B cell (primary cell): ENCODE results near the gene MRPS6. TPM values are rescaled to one million over a fixed set of nuclear protein-coding genes. Genes with fewer than 3 reads are reported as not detected.

Experiments
- ATAC-seq: fragments of 200-7000 bp; cut with Tn5 transposase; one replicate; pipeline ENCODE4 v1.10.0; 2021; ENCODE audit warnings: low read depth, mild to moderate bottlenecking, moderate number of reproducible peaks, moderate library complexity
- CTCF ChIA-PET: fragments of 350-600 bp; sonication (Branson Sonifier 250); formaldehyde crosslinking; loops from one replicate; lab custom pipeline; 2021; ENCODE audit warnings: antibody characterized with exemption, inconsistent platforms; lab: Charles Lee
- POLR2A ChIA-PET: fragments of 350-600 bp; sonication (Branson Sonifier 250); formaldehyde crosslinking; loops from one replicate; lab custom pipeline; 2021; ENCODE audit warnings: antibody characterized with exemption; lab: Charles Lee
- DNase-seq: peaks from one replicate; pipeline ENCODE4 v3.0.0; 2013
- H2AFZ ChIP-seq: 2 replicates; pipeline ENCODE4 v1.6.1; 2012; ENCODE audit warnings: mild to moderate bottlenecking, low read depth, low read length; ENCODE audit not compliant: insufficient read depth, poor library complexity, severe bottlenecking
- H3K27ac ChIP-seq, 2 donors: 1 replicate in 1 of 2; 2 replicates in 1 of 2; pipeline ENCODE4 v1.5.1; 2012 to 2013; ENCODE audit warnings: low read length in 2 of 2, mild to moderate bottlenecking in 2 of 2, moderate library complexity in 1 of 2
- H3K27me3 ChIP-seq, 4 experiments: fragments of 200-600 bp in 1 of 4; sonication (generic) in 1 of 4; replicated peaks in 1 of 4; 1 replicate in 2 of 4; 2 replicates in 2 of 4; pipeline versions ENCODE4 v1.6.1 to v1.7.0; 2013 to 2016; ENCODE audit warnings: low read length in 3 of 4, mild to moderate bottlenecking in 2 of 4, mixed read lengths in 1 of 4, moderate library complexity in 1 of 4; ENCODE audit not compliant: insufficient read depth in 4 of 4, control insufficient read depth in 3 of 4; ENCODE audit errors: control extremely low read depth in 1 of 4
- H3K36me3 ChIP-seq, 2 experiments: replicated peaks in 1 of 2; 1 replicate in 1 of 2; 2 replicates in 1 of 2; pipeline versions ENCODE4 v1.6.1 to v1.7.1; 2013; ENCODE audit warnings: low read length in 1 of 2; ENCODE audit not compliant: insufficient read depth in 2 of 2, control insufficient read depth in 1 of 2; ENCODE audit errors: control extremely low read depth in 1 of 2, extremely low read depth in 1 of 2
- H3K4me1 ChIP-seq, 2 donors: fragments of 200-600 bp in 1 of 2; sonication (generic) in 1 of 2; 1 replicate in 1 of 2; 2 replicates in 1 of 2; pipeline versions ENCODE4 v1.5.1 to v1.6.1; 2013 to 2017; ENCODE audit warnings: low read length in 2 of 2; ENCODE audit not compliant: control insufficient read depth in 2 of 2, insufficient read depth in 2 of 2
- H3K4me2 ChIP-seq: replicated peaks from 2 replicates; pipeline ENCODE3; 2012; ENCODE audit warnings: mild to moderate bottlenecking, low read depth, low read length; ENCODE audit not compliant: poor library complexity, severe bottlenecking
- H3K4me3 ChIP-seq, 5 experiments: fragments of 200-600 bp in 1 of 5; sonication (generic) in 1 of 5; 1 replicate in 3 of 5; 2 replicates in 2 of 5; pipeline versions ENCODE4 v1.5.1 to v1.7.0; 2011 to 2016; ENCODE audit warnings: low read length in 4 of 5, mild to moderate bottlenecking in 4 of 5, low read depth in 2 of 5, control low read depth in 1 of 5, moderate library complexity in 1 of 5; ENCODE audit not compliant: insufficient read depth in 1 of 5; ENCODE audit errors: control extremely low read depth in 1 of 5, extremely low read depth in 1 of 5
- H3K79me2 ChIP-seq: fragments of 200-600 bp; sonication (generic); one replicate; pipeline ENCODE4 v1.6.0; 2016; ENCODE audit warnings: low read length; ENCODE audit not compliant: control insufficient read depth, insufficient read depth
- H3K9ac ChIP-seq: fragments of 200-600 bp; sonication (generic); 2 replicates; pipeline ENCODE4 v1.6.1; 2017; ENCODE audit warnings: mild to moderate bottlenecking, low read length, moderate library complexity
- H3K9me3 ChIP-seq, 3 donors: one replicate each; pipeline versions ENCODE4 v1.6.1 to v1.7.1; 2013; ENCODE audit warnings: low read length in 2 of 3; ENCODE audit not compliant: control insufficient read depth in 2 of 3, insufficient read depth in 1 of 3; ENCODE audit errors: control extremely low read depth in 1 of 3
- H4K20me1 ChIP-seq: 2 replicates; pipeline ENCODE4 v1.6.0; 2012; ENCODE audit warnings: mild to moderate bottlenecking, low read length; ENCODE audit not compliant: insufficient read depth, control insufficient read depth, poor library complexity, severe bottlenecking
- H3K27ac Mint-ChIP-seq: one replicate; pipeline ENCODE4 v1.8.0; 2021; ENCODE audit warnings: mixed read lengths
- H3K27me3 Mint-ChIP-seq: one replicate; pipeline ENCODE4 v1.8.0; 2021; ENCODE audit warnings: mixed read lengths
- H3K4me1 Mint-ChIP-seq: one replicate; pipeline ENCODE4 v1.8.0; 2021; ENCODE audit warnings: mixed read lengths
- H3K4me3 Mint-ChIP-seq: one replicate; pipeline ENCODE4 v1.8.0; 2021; ENCODE audit warnings: mixed read lengths
- H3K9me3 Mint-ChIP-seq: one replicate; pipeline ENCODE4 v1.8.0; 2022; ENCODE audit warnings: mixed read lengths; ENCODE audit not compliant: insufficient read depth
- CTCF ChIP-seq: fragments of 200-600 bp; IDR thresholded peaks from one replicate; pipeline ENCODE4 v1.8.0; 2022; ENCODE audit warnings: antibody characterized with exemption, mild to moderate bottlenecking
- EZH2 ChIP-seq: IDR thresholded peaks from 2 replicates; pipeline ENCODE4 v1.6.1; 2012; ENCODE audit warnings: borderline replicate concordance, low read depth, mild to moderate bottlenecking, moderate library complexity, low read length; ENCODE audit not compliant: insufficient read depth, poor library complexity, severe bottlenecking
- WGBS: methylation state at CpG from one replicate; pipeline ENCODE4 v1.1.5; 2013; ENCODE audit warnings: missing lambda C conversion rate; ENCODE audit not compliant: insufficient coverage; 5-methylcytosine and 5-hydroxymethylcytosine counted together
- intact Hi-C: fragments of 100-400 bp; cut with micrococcal nuclease; formaldehyde crosslinking; loops from one replicate; pipeline ENCODE4 v1.10.0; 2022
- polyA plus RNA-seq: library from polyadenylated mRNA; depleted of rRNA; stranded (reverse); fragments of >200 nt; gene quantifications from 2 replicates; pipeline ENCODE4 v1.2.3, GENCODE V29; 2012
- total RNA-seq, 2 donors: library from RNA; stranded (reverse); fragments of 120-200 nt in 1 of 2; gene quantifications; 1 replicate in 1 of 2; 2 replicates in 1 of 2; pipeline versions ENCODE4 v1.2.3 to v1.2.4, GENCODE V29; 2013 to 2022

MRPS6 gene
- total and polyA plus RNA-seq, 2 donors (not counting 1 experiment from before 2014, with no cell fraction given): 15.7 to 37.9 TPM

DNA sequence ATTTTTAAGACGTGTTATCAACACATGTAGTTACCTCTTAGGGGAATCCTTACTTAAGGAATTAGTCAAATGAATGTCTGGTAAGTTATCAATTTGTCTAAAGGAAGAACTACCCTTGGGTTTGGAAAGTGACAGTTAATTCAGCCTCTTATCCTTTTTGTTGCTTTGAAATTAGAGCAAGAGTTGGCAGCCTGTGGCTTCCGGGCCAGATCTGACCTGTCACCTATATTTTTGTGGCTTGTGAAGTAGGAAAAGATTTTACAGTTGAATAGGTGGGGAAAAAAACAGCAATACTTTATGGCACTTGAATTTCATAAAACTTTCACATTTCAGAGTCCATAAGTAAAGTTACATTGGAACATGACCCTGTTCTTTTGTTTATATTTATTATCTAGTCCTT is 5.5 kb downstream of the MRPS6 start:
- no peak overlapping the region for H3K27ac Mint-ChIP-seq
- Histone ChIP-seq H3K4me3 (no peak overlapping the region), H2AFZ (no peak overlapping the region), H3K27me3 (no peaks in the 10 kb centered on the region), H3K9ac (no peak overlapping the region), H3K36me3 (peaks cover 0 to 2% of the 10 kb centered on the region in 2 experiments), H4K20me1 (peaks cover 41% of the 10 kb centered on the region), H3K79me2 (peaks cover 94% of the 10 kb centered on the region), H3K4me2 (no peak overlapping the region), H3K9me3 (no peaks in the 10 kb centered on the region), H3K27ac (no peak overlapping the region), H3K4me1 (peaks cover 13 to 26% of the 10 kb centered on the region in 2 donors)
- CTCF ChIA-PET: interaction anchor here (2.3 kb wide), 1 partner anchor 155 kb away, joined by 6 read pairs; no protein-coding TSS in a partner anchor
- no peak overlapping the region for H3K4me3 Mint-ChIP-seq
- ATAC-seq (no peak), DNase-seq (no peak)
- POLR2A ChIA-PET: no interaction called here
- no peaks in the 10 kb centered on the region for H3K27me3 Mint-ChIP-seq
- H3K4me1 Mint-ChIP-seq: peaks cover 81% of the 10 kb centered on the region
- TF ChIP-seq CTCF (no peak), EZH2 (no peak)
- no CpG with 5 or more reads among the region's 2 CpGs for WGBS
- intact Hi-C loops: loop anchor here (10.0 kb wide), 1 partner anchor 1986 kb away; the partner anchor contains the start of gene SETD4
- H3K9me3 Mint-ChIP-seq: no peaks in the 10 kb centered on the region

GRCh38 chr21:34080710-34081109 is 7.3 kb downstream of the MRPS6 start:
- TF ChIP-seq EZH2 (no peak), CTCF (no peak)
- intact Hi-C loops: no loop called here
- WGBS: 98% methylated on average over 4 of the region's 5 CpGs
- Histone ChIP-seq H3K4me2 (no peak overlapping the region), H4K20me1 (peaks cover 29% of the 10 kb centered on the region), H3K36me3 (peaks cover 0 to 2% of the 10 kb centered on the region in 2 experiments), H3K4me3 (no peak overlapping the region), H3K9me3 (no peaks in the 10 kb centered on the region), H3K9ac (no peak overlapping the region), H3K4me1 (peaks cover 0 to 11% of the 10 kb centered on the region in 2 donors), H3K27ac (no peak overlapping the region), H3K27me3 (no peaks in the 10 kb centered on the region), H2AFZ (no peak overlapping the region), H3K79me2 (peaks cover 95% of the 10 kb centered on the region)
- Mint-ChIP-seq H3K27ac (no peak overlapping the region), H3K4me3 (no peak overlapping the region), H3K9me3 (no peaks in the 10 kb centered on the region), H3K27me3 (no peaks in the 10 kb centered on the region), H3K4me1 (peaks cover 71% of the 10 kb centered on the region)
- ATAC-seq (no peak), DNase-seq (no peak)
- CTCF ChIA-PET: interaction anchor here (2.6 kb wide), 1 partner anchor 156 kb away, joined by 9 read pairs; no protein-coding TSS in a partner anchor
- POLR2A ChIA-PET: no interaction called here
